ENCODE results near the gene SNAP25. TPM values are rescaled to one million over a fixed set of nuclear protein-coding genes. Genes with fewer than 3 reads are reported as not detected.
A peak's percentile ranks its signal among the peaks of the same experiment; 100 is the strongest.

SNAP25 gene
- total and polyA plus RNA-seq, 2 experiments from 2014 or later = 4.0 to 6.3 TPM

DNA sequence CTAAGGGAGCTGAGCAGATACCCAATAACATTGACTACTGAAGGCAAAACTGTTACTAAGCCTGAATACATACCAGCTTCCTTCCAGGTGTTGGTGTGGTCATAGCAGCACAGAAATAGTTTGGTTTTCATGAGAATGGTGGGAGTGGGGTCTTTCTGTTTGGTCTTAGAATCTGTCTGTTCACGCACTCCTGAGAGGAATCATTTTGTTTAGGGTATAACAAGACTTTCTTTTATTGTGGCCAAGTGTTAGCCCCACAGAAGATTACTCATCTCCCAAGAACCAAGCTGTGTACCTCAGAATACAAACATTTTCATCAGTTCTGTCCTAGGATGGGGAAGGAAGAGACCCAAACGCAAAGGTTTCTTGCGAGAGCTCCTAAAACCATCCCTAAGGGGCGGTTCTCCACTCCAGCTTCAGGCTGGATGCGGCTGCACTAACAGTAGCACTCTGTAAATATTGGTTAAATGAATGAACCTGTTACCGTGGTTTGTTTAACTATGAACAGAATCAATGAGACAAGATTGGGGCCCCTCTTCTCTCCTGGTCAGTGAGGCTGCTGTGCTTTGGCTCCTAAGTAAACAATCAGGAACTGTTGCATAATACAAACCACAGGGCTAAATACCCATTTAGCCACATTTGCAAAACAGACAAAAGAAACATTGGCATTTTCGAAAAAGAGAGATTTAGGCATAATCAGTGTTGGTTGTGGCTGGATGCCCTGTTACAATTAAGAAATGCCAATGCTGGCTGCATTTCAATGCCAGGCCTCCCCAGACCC lies 44.9 kb downstream of the SNAP25 start:
- TF ChIP-seq, protein P1, sequence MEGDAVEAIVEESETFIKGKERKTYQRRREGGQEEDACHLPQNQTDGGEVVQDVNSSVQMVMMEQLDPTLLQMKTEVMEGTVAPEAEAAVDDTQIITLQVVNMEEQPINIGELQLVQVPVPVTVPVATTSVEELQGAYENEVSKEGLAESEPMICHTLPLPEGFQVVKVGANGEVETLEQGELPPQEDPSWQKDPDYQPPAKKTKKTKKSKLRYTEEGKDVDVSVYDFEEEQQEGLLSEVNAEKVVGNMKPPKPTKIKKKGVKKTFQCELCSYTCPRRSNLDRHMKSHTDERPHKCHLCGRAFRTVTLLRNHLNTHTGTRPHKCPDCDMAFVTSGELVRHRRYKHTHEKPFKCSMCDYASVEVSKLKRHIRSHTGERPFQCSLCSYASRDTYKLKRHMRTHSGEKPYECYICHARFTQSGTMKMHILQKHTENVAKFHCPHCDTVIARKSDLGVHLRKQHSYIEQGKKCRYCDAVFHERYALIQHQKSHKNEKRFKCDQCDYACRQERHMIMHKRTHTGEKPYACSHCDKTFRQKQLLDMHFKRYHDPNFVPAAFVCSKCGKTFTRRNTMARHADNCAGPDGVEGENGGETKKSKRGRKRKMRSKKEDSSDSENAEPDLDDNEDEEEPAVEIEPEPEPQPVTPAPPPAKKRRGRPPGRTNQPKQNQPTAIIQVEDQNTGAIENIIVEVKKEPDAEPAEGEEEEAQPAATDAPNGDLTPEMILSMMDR (IDR thresholded peaks at IDR 0.05; ENCODE audit: low read depth, low read length) = no peak
- DNase-seq (ENCODE audit: low read depth in 1 of 2, low spot score in 1 of 2) = peak in 1 of 2 donors; percentile 28

DNA sequence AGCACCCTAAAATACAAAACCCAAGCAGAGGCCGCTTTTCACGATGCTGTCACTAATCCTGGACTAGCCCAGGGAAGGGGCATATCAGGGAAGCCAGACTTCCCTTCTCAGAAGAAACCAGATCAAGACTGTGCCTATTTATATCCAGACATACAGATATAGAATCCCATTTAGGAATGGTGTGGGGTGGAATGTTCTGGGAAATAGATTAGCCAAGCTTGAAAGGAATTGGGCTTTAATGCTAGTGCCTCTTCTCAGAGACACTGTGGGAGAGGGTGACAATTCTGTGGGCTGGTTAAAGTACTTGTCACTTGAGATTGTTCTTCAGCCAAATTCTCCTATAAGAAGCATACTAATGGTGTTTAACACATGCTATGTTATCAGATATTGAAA lies 45.5 kb downstream of the SNAP25 start:
- no peak for DNase-seq (ENCODE audit: low read depth in 1 of 2, low spot score in 1 of 2)
- Histone ChIP-seq H3K4me1 (ENCODE audit: low read depth) (peaks cover 6% of the 10 kb centered on the region), H3K9me3 (ENCODE audit: low read depth) (no peaks in the 10 kb centered on the region), H3K4me3 (no peak overlapping the region), H3K27ac (peak overlapping the region; percentile 50), H3K36me3 (no peaks in the 10 kb centered on the region), H3K27me3 (no peaks in the 10 kb centered on the region)
- TF ChIP-seq, protein P1 (IDR thresholded peaks at IDR 0.05; ENCODE audit: low read depth, low read length) = no peak

More for the DNA sequence above, 44.9 kb downstream of the SNAP25 start:
- Histone ChIP-seq H3K4me3 (no peak overlapping the region), H3K27me3 (no peaks in the 10 kb centered on the region), H3K36me3 (no peaks in the 10 kb centered on the region), H3K9me3 (ENCODE audit: low read depth) (no peaks in the 10 kb centered on the region), H3K27ac (peak overlapping the region; percentile 50), H3K4me1 (ENCODE audit: low read depth) (peaks cover 6% of the 10 kb centered on the region)

- peaks cover 9% of the 10 kb centered on the region for H3K4me1 ChIP-seq (ENCODE audit: low read depth)
- H3K36me3 ChIP-seq = no peaks in the 10 kb centered on the region
- no peaks in the 10 kb centered on the region for H3K27me3 ChIP-seq
- H3K27ac ChIP-seq = no peak overlapping the region
- H3K4me3 ChIP-seq = no peak overlapping the region
- TF ChIP-seq, protein P1 (IDR thresholded peaks at IDR 0.05; ENCODE audit: low read depth, low read length) = no peak
- no peak for DNase-seq (ENCODE audit: low read depth in 1 of 2, low spot score in 1 of 2)
- H3K9me3 ChIP-seq (ENCODE audit: low read depth) = no peaks in the 10 kb centered on the region
Measured at GRCh38 chr20:10268636-10269035, 50.0 kb downstream of the SNAP25 start.

GRCh38 chr20:10270630-10271029 lies 52.0 kb downstream of the SNAP25 start:
- no peaks in the 10 kb centered on the region for H3K9me3 ChIP-seq (ENCODE audit: low read depth)
- no peak for DNase-seq (ENCODE audit: low read depth in 1 of 2, low spot score in 1 of 2)
- H3K4me1 ChIP-seq (ENCODE audit: low read depth) = peaks cover 3% of the 10 kb centered on the region
- TF ChIP-seq, protein P1 (IDR thresholded peaks at IDR 0.05; ENCODE audit: low read depth, low read length) = no peak
- H3K36me3 ChIP-seq = no peaks in the 10 kb centered on the region
- H3K4me3 ChIP-seq = no peak overlapping the region
- H3K27ac ChIP-seq = no peak overlapping the region
- no peaks in the 10 kb centered on the region for H3K27me3 ChIP-seq

DNA sequence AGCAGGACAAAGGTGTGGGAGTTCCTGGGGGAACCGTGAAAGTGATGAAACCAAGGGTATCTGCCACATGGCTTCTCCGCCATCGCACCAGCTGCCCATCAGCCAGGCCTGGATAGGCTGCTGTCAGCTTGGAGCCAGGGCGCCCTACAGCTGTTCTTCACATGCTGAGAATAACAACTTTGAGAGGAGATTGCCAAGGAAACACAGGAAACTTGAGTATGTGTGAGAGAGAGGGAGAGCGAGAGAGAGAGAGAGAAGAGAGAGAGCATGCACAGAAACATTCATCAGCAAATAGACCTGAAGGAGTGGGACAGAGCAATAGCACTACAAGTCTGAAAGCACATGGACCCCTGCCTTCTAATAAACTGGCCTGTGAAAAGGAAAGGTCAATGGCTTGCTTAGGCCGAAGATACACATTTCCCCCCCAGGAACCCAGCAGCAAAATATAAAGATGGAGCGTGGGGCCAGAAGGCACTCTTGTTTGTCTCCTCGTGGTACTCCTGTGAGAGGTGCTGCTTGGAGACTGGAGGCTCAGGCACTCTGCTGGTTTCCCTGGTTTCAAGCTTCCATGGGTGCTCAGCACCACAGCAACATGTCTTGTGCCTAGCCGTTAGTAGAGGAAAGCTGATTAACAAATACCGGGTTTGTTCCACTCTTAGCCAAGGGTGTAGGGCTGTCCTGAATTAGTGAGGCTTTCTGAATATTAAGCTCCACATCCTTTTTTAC lies 53.0 kb downstream of the SNAP25 start:
- Histone ChIP-seq H3K27me3 (no peaks in the 10 kb centered on the region), H3K4me3 (no peak overlapping the region), H3K9me3 (ENCODE audit: low read depth) (no peaks in the 10 kb centered on the region), H3K4me1 (ENCODE audit: low read depth) (peaks cover 3% of the 10 kb centered on the region), H3K27ac (no peak overlapping the region), H3K36me3 (no peaks in the 10 kb centered on the region)
- peak in 1 of 2 donors; percentile 7 for DNase-seq (ENCODE audit: low read depth in 1 of 2, low spot score in 1 of 2)
- TF ChIP-seq, protein P1 (IDR thresholded peaks at IDR 0.05; ENCODE audit: low read depth, low read length) = no peak

All from cardiac muscle cell (in vitro differentiated cells and primary cell).